GM23248 (cell line): Measurements from ENCODE around the gene PHLDB1. TPM values are rescaled to one million over a fixed set of nuclear protein-coding genes. Genes with fewer than 3 reads are reported as not detected.

Experiments used
- DNase-seq: peaks from one replicate; pipeline ENCODE4 v3.0.0-alpha.2; 2015
- H2AFZ ChIP-seq: fragments of 200-600 bp; sonication (generic); 2 replicates; pipeline ENCODE4 v1.6.1; 2016; ENCODE audit warnings: antibody characterized with exemption
- H3F3A ChIP-seq: fragments of 200-600 bp; sonication (generic); 2 replicates; pipeline ENCODE4 v1.6.1; 2016; ENCODE audit warnings: mild to moderate bottlenecking, antibody characterized with exemption, mixed run types; ENCODE audit not compliant: insufficient read depth
- H3K27ac ChIP-seq: fragments of 200-600 bp; sonication (generic); 2 replicates; pipeline ENCODE4 v1.5.1; 2016; ENCODE audit warnings: mild to moderate bottlenecking
- H3K27me3 ChIP-seq: fragments of 200-600 bp; sonication (generic); replicated peaks from 2 replicates; pipeline ENCODE4 v1.6.1; 2016; ENCODE audit warnings: mild to moderate bottlenecking; ENCODE audit not compliant: insufficient read depth
- H3K36me3 ChIP-seq: fragments of 200-600 bp; sonication (generic); 2 replicates; pipeline ENCODE4 v1.6.1; 2016; ENCODE audit warnings: low read depth, mild to moderate bottlenecking
- H3K4me1 ChIP-seq: fragments of 200-600 bp; sonication (generic); 2 replicates; pipeline ENCODE4 v1.6.1; 2016; ENCODE audit warnings: mild to moderate bottlenecking; ENCODE audit not compliant: insufficient read depth
- H3K4me2 ChIP-seq: fragments of 200-600 bp; sonication (generic); one replicate; pipeline ENCODE4 v1.6.1; 2016; ENCODE audit warnings: mild to moderate bottlenecking; ENCODE audit not compliant: unreplicated experiment
- H3K4me3 ChIP-seq: fragments of 200-600 bp; sonication (generic); 2 replicates; pipeline ENCODE4 v1.5.1; 2016; ENCODE audit warnings: mild to moderate bottlenecking
- H3K79me2 ChIP-seq: fragments of 200-600 bp; sonication (generic); 2 replicates; pipeline ENCODE4 v1.6.1; 2016; ENCODE audit warnings: mild to moderate bottlenecking; ENCODE audit not compliant: insufficient read depth
- H3K9ac ChIP-seq: fragments of 200-600 bp; sonication (generic); 2 replicates; pipeline ENCODE4 v1.6.1; 2016; ENCODE audit warnings: mild to moderate bottlenecking
- H3K9me2 ChIP-seq: fragments of 200-600 bp; sonication (generic); 2 replicates; pipeline ENCODE4 v1.6.1; 2016; ENCODE audit warnings: mixed run types, mild to moderate bottlenecking, moderate library complexity; ENCODE audit not compliant: insufficient read depth
- H3K9me3 ChIP-seq: fragments of 200-600 bp; sonication (generic); one replicate; pipeline ENCODE4 v1.6.1; 2017; ENCODE audit warnings: low read depth
- H4K20me1 ChIP-seq: fragments of 200-600 bp; sonication (generic); 2 replicates; pipeline ENCODE4 v1.6.0; 2016; ENCODE audit not compliant: insufficient read depth
- EZH2 ChIP-seq: fragments of 200-600 bp; sonication (generic); IDR thresholded peaks from 2 replicates; pipeline ENCODE4 v1.6.1; 2018; ENCODE audit warnings: antibody characterized with exemption, mild to moderate bottlenecking; ENCODE audit not compliant: insufficient read depth, poor library complexity, severe bottlenecking
- EZH2phosphoT487 ChIP-seq: fragments of 200-600 bp; sonication (generic); IDR thresholded peaks from 2 replicates; pipeline ENCODE4 v1.6.1; 2018; ENCODE audit warnings: antibody characterized with exemption, moderate library complexity, mild to moderate bottlenecking, low read depth; ENCODE audit not compliant: insufficient read depth
- WGBS, 2 experiments: methylation state at CpG; one replicate each; pipeline ENCODE4 v1.1.6; 2015 to 2017; ENCODE audit warnings: low lambda C conversion rate in 2 of 2, low coverage in 1 of 2; ENCODE audit errors: missing lambda C conversion rate in 2 of 2; 5-methylcytosine and 5-hydroxymethylcytosine counted together
- in situ Hi-C: fragments of 300-500 bp; cut with MboI; formaldehyde crosslinking; loops from 2 replicates; pipeline ENCODE4 v1.15.0; 2020
- microRNA-seq: library from miRNA; unstranded; fragments of <30 nt; microRNA quantifications from one replicate; pipeline ENCODE4, GENCODE V29; 2016; ENCODE audit warnings: borderline number of aligned reads
- polyA plus RNA-seq: library from polyadenylated mRNA; unstranded; fragments of >200 nt; fragmentation: Nextera tagmentation; extraction: Ambion mirVana; gene quantifications from 2 replicates; pipeline ENCODE4 v1.2.1, GENCODE V29; 2016
- small RNA-seq: library from RNA; depleted of rRNA; stranded (forward); fragments of <200 nt; gene quantifications from one replicate; pipeline ENCODE3, GENCODE V24; 2014; ENCODE audit warnings: low read depth, low replicate concordance
- total RNA-seq: library from RNA; depleted of rRNA; stranded (reverse); fragments of >200 nt; shearing (Covaris generic); gene quantifications from 2 replicates; pipeline ENCODE4 v1.2.3, GENCODE V29; 2014; rRNA removed

PHLDB1 gene
- total and polyA plus RNA-seq, 2 experiments from 2014 or later: 91.7 to 102 TPM

DNA sequence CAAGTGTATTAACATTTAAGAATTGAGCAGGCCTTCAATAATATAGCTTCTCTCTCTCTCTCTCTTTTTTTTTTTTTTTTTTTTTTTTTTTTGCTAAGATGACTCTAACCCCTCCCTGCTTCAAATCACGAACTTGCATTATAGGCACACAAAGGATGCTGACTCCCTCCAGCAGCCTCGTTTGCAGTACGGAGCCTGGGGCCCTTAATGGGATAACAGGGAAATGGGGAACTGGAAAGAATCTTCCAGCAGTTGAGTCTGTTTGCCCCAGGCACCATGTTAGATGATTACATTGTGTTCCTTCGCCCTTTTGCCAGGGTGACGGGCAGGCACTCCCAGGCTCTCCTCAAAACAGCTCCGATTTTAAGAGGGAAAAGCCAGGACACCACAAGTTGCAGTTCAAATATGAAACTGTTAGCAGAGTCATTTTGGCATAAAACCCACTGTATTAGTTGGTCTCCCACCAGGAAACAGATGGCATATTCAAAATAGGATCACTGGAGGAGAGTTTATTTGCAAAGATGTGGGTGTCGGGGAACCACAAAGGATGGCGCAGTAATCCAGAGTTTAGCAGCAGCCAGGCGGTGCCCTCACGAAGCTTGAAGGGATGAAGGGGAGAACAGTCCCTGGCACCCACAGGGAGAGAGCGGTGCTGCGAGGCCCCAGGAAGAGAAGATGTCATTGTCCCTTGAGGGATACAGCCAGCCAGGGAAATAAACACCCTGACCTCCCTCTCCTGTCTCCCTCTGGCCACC is 98.6 kb downstream of the PHLDB1 start:
- H4K20me1 ChIP-seq: no peaks in the 10 kb centered on the region
- WGBS, 2 experiments: 54 to 57% methylated on average over 12 of the region's 12 CpGs
- TF ChIP-seq EZH2phosphoT487 (no peak), EZH2 (no peak)
- H3K79me2 ChIP-seq: no peaks in the 10 kb centered on the region
- no peak overlapping the region for H3K4me2 ChIP-seq
- H3K9me3 ChIP-seq: no peaks in the 10 kb centered on the region
- no peaks in the 10 kb centered on the region for H3K36me3 ChIP-seq
- H3K4me1 ChIP-seq: no peaks in the 10 kb centered on the region
- no peak overlapping the region for H3K9ac ChIP-seq
- H3K4me3 ChIP-seq: no peak overlapping the region
- H3F3A ChIP-seq: no peaks in the 10 kb centered on the region
- H2AFZ ChIP-seq: no peak overlapping the region
- peak; percentile 14 for DNase-seq
- H3K9me2 ChIP-seq: no peaks in the 10 kb centered on the region
- no peaks in the 10 kb centered on the region; the same call in 1 of the 2 replicates for H3K27me3 ChIP-seq
- no peak overlapping the region for H3K27ac ChIP-seq
- in situ Hi-C loops: no loop called here

DNA sequence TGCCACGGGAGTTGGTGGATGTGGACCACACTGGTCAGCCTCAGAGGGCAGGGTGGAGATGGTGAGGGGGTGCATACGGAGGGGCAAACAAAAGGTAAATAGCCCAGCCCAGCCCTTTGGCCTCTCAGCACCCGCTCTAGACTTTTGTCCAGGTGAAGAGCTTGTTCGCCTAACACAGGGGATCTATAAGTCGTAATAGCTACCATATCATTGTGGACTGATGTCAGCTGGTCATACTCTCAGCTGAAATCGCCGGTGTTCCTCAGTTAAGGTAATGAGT is 99.1 kb downstream of the PHLDB1 start:
- 81 to 86% methylated on average over 7 of the region's 7 CpGs for WGBS, 2 experiments
- TF ChIP-seq EZH2 (no peak), EZH2phosphoT487 (no peak)
- no peaks in the 10 kb centered on the region; the same call in 1 of the 2 replicates for H3K27me3 ChIP-seq

More for the DNA sequence above, 99.1 kb downstream of the PHLDB1 start:
- no peak overlapping the region for H2AFZ ChIP-seq
- no peaks in the 10 kb centered on the region for H3K36me3 ChIP-seq
- in situ Hi-C loops: no loop called here
- no peak overlapping the region for H3K4me3 ChIP-seq
- no peaks in the 10 kb centered on the region for H3K79me2 ChIP-seq
- H3K27ac ChIP-seq: no peak overlapping the region
- no peaks in the 10 kb centered on the region for H3F3A ChIP-seq
- H3K9me3 ChIP-seq: no peaks in the 10 kb centered on the region
- no peaks in the 10 kb centered on the region for H4K20me1 ChIP-seq
- no peaks in the 10 kb centered on the region for H3K9me2 ChIP-seq
- no peak for DNase-seq
- H3K9ac ChIP-seq: no peak overlapping the region
- H3K4me2 ChIP-seq: no peak overlapping the region
- no peaks in the 10 kb centered on the region for H3K4me1 ChIP-seq

Small RNA genes lying within 50 kb of the gene (microRNA-seq; reads per million reads assigned to microRNA genes)
- gene MIR6716: not detected

Small RNA genes lying within 50 kb of the gene (small RNA-seq; reads per million reads assigned to genes)
- gene RNU6-1157P: not detected
- not detected for gene RNU6-376P

Other genes with a start within 250 kb of the PHLDB1 start
- gene UBE4A, start 248.0 kb upstream of the PHLDB1 start, total RNA-seq: 48.2 and 50.6 TPM in 2 replicates
- 25.1 and 25.4 TPM in 2 replicates for gene UBE4A, start 248.0 kb upstream of the PHLDB1 start, polyA plus RNA-seq
- gene ATP5MG, start 206.0 kb upstream of the PHLDB1 start, total RNA-seq: 32.3 and 79.4 TPM in 2 replicates
- gene ATP5MG, start 206.0 kb upstream of the PHLDB1 start, polyA plus RNA-seq: 414 and 426 TPM in 2 replicates
- gene KMT2A, start 171.1 kb upstream of the PHLDB1 start, total RNA-seq: 19.1 TPM in 2 replicates
- gene KMT2A, start 171.1 kb upstream of the PHLDB1 start, polyA plus RNA-seq: 7.6 and 8.1 TPM in 2 replicates
- gene TTC36, start 80.1 kb upstream of the PHLDB1 start, total RNA-seq: 1.1 TPM in 1 of 2 replicates, not detected in the other
- 0.27 and 0.58 TPM in 2 replicates for gene TTC36, start 80.1 kb upstream of the PHLDB1 start, polyA plus RNA-seq
- gene TMEM25, start 76.4 kb upstream of the PHLDB1 start, total RNA-seq: 4.2 and 10.6 TPM in 2 replicates
- 7.1 and 7.5 TPM in 2 replicates for gene TMEM25, start 76.4 kb upstream of the PHLDB1 start, polyA plus RNA-seq
- 38.1 and 49.5 TPM in 2 replicates for gene IFT46, start 41.7 kb upstream of the PHLDB1 start, total RNA-seq
- gene IFT46, start 41.7 kb upstream of the PHLDB1 start, polyA plus RNA-seq: 21.7 and 25.9 TPM in 2 replicates
- 187 and 191 TPM in 2 replicates for gene ARCN1, start 35.2 kb upstream of the PHLDB1 start, total RNA-seq
- 188 and 190 TPM in 2 replicates for gene ARCN1, start 35.2 kb upstream of the PHLDB1 start, polyA plus RNA-seq
- not detected in 2 replicates for gene TREH, start 72.0 kb downstream of the PHLDB1 start, total RNA-seq
- gene TREH, start 72.0 kb downstream of the PHLDB1 start, polyA plus RNA-seq: 0.06 and 0.09 TPM in 2 replicates
- gene DDX6, start 183.5 kb downstream of the PHLDB1 start, total RNA-seq: 84.6 and 88.9 TPM in 2 replicates
- gene DDX6, start 183.5 kb downstream of the PHLDB1 start, polyA plus RNA-seq: 20.9 and 21.3 TPM in 2 replicates